Coronary artery (tissue), 2 donors: ENCODE data around the gene PRKCZ.

ENCODE experiments used
- DNase-seq: peaks from one replicate; pipeline ENCODE4 v3.0.0-alpha.2; 2017; ENCODE audit warnings: low spot score
- H3K27ac ChIP-seq, 2 donors: fragments of 200-600 bp; sonication (generic); one replicate each; pipeline ENCODE4 v1.5.1; 2016 to 2019
- H3K4me3 ChIP-seq: fragments of 200-600 bp; sonication (generic); 2 replicates; pipeline ENCODE4 v1.5.1; 2016; ENCODE audit warnings: mild to moderate bottlenecking, moderate library complexity
- TF ChIP-seq, protein P1 (sequence below): fragments of 200-600 bp; sonication (generic); IDR thresholded peaks from one replicate; pipeline ENCODE4 v1.5.1; 2019; ENCODE audit warnings: antibody characterized with exemption

The PRKCZ gene

DNA sequence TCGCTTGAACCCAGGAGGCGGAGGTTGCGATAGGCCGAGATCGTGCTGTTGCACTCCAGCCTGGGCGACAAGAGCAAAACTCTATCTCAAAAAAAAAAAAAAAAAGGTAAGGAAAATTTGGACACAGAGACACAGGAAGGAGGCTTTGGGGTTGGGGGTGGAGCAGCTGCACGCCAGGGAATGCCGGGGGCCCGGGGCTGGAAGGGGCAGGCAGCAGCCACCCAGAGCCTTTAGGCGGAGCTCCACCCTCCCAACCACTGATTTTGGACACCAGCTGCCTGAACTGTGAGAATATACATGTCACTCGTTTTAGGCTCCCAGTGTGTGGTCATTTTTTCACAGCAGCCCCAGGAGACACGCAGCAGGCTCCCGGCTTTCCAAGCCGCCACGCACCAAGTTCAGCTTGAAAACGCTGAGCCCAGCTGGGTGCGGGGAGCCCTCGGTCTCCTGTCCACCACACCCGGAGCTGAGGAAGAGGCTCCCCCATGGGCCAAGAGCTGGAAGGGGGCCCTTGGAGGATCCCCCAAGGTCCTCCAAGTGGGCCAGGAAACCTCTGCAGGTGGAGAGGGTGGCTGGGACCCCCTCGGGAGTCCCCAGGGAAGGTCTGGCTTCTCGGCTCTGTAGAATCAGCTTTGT, 150.2 kb downstream of the PRKCZ start:
- H3K4me3 ChIP-seq: peak overlapping the region; percentile 72
- no peak for DNase-seq
- no peak overlapping the region for H3K27ac ChIP-seq
- TF ChIP-seq, protein P1, sequence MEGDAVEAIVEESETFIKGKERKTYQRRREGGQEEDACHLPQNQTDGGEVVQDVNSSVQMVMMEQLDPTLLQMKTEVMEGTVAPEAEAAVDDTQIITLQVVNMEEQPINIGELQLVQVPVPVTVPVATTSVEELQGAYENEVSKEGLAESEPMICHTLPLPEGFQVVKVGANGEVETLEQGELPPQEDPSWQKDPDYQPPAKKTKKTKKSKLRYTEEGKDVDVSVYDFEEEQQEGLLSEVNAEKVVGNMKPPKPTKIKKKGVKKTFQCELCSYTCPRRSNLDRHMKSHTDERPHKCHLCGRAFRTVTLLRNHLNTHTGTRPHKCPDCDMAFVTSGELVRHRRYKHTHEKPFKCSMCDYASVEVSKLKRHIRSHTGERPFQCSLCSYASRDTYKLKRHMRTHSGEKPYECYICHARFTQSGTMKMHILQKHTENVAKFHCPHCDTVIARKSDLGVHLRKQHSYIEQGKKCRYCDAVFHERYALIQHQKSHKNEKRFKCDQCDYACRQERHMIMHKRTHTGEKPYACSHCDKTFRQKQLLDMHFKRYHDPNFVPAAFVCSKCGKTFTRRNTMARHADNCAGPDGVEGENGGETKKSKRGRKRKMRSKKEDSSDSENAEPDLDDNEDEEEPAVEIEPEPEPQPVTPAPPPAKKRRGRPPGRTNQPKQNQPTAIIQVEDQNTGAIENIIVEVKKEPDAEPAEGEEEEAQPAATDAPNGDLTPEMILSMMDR: no peak

DNA sequence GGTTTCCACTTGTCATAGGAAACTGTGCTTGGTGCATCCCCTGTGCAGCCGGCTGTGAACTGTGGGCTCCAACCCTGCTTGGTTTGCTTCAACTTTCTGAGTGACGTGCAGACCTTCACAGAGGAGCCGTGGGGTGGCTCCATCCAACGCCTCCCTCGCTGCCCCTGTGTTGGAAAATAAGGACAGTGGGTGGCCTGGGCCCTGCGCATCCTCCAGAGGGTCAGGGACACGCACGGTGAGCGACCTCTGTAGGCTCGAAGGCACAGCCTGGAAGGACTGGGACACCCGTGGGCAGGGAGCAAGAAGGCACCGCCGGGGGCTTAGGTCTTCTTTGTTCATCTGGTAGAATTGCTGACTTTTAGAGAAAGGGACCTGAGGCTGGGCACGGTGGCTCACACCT, 150.9 kb downstream of the PRKCZ start:
- H3K4me3 ChIP-seq: no peak overlapping the region
- DNase-seq: no peak
- TF ChIP-seq, protein P1: no peak
- no peak overlapping the region for H3K27ac ChIP-seq

DNA sequence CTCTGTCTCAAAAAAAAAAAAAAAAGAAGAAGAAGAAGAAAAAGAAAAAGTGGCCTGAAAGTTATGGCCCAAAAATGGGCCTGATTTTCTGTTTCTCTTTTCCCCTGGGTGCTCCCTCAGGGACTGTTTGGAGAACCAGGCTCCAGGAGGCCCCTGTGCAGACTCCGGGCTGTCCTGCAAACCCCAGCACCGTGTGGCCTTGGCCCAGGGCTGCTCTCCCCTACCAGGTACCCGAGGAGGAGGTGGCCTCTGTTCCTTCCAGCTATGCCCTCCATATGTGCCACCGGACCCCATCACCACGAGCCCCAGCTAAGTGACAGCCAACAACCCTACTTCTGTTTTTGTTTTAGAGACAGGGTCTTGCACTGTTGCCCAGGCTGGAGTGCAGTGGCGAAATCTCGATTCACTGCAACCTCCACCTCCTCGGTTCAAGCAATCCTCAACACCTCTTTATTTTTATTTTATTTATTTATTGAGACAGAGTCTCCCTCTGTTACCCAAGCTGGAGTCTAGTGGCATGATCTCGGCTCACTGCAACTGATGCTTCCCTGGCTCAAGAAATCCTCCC, 151.9 kb downstream of the PRKCZ start:
- TF ChIP-seq, protein P1: no peak
- Histone ChIP-seq H3K4me3 (no peak overlapping the region), H3K27ac (no peak overlapping the region)
- no peak for DNase-seq

DNA sequence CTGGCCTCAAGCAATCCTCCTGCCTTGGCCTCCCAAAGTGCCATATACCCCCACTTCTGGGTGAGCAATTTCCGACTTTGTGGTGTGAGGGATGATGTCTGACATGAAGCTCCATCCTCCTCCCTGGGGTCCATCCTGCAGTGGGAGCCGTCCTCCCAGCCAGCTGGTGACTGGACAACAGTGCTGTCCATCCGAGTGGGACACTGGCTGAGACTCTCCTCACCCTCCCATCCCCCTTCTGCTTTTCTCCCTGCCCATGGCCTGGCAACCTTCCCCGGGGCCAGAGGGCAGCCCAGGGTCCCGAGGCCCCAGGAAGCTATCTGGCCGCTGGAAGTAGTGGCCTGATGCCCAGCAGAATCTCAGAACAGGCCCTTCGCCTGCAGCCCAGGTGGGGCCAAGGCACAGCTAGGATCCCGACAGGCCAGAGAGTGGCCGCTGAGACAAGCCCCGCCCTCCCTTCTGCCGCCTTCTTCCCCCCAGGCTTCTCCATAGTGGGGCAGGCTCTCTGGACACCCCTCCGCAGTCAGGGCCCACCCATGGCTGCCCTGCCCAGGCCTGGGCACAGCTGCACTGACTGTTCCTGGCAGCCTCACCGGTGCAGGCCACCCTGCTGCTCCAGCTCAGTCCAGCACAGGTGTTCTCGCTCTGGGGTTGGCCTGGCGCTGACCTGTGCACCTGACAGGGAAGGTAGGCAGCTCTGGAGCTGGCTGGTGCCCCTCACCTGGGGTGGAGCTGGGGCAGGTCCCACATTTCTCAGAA, 152.8 kb downstream of the PRKCZ start:
- Histone ChIP-seq H3K4me3 (no peak overlapping the region), H3K27ac (peak overlapping the region in 1 of 2 donors; percentile 99)
- DNase-seq: peak; percentile 77
- TF ChIP-seq, protein P1: no peak

DNA sequence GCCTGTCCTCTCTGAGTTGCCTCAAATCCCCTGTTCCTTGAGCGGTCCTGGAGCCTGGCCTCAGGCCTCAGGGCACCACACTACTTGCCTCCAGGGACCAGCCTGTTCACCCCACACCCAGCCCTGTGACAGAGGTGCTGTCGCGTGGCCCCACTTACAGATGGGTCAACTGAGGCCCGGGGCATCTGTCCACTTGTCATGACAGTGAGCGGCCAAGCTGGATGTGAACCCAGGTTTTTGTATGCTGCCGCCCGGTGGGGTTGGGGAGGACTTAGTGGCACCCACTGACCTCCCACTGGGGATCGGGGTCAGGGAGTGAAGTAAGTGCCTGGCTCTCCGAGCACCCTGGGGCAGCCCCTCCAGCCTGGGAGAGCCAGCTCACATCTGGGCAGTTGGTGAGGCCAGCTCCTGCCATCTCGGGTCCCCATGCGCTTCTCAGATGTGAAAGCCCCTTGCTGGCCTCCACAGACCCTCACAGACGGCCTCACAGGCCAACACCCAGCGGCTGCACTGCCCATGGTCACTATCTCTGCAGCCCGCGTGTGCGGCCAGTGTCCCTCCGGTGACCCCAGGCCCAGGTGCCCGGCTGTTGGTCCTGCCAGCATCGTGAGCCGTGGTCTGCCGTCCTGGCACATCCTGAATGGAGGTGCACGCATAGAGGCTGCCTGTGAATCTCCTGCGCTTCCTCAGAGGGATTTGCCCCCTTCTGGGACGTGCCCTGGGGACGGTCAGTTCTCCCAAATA, 153.6 kb downstream of the PRKCZ start:
- TF ChIP-seq, protein P1: no peak
- peak; percentile 80 for DNase-seq
- peak overlapping the region; percentile 81 for H3K4me3 ChIP-seq
- H3K27ac ChIP-seq: peak overlapping the region; percentile 85 to 99

DNA sequence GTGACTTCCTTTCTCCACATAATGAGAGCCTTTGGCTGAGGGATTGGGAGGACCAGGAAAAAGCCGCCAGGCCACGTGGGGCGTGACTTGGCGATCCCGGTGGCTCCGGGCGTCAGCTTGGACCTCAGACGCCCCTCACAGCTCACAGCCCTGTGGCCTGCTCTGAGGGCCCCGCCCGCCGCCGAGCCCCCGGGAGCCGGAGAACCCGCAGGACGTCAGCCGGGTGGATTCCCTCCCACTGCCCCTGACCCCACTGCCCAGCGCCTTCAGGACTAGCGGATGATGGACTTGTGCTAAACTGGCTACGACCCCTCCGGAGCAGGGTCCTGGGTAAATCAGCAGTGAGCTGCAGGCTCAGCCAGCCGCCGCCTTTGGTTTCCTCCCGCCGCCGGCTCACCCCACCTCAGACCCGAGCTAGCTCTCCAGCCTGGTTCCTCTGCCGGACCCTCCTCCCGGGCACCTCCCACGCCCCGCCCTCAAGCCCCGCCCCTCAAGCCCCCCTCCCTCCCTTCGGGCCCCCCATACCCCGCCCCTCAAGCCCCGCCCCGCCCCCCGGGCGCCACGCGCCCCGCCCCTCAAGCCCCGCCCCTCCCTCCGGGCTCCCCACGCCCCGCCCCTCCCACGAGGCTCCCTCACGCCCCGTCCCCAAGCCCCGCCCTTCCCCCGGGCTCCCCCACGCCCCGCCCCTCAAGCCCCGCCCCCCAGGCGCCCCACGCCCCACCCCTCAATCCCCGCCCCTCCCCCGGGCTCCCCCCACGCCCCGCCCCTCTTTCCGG, 154.4 kb downstream of the PRKCZ start:
- peak overlapping the region; percentile 81 for H3K4me3 ChIP-seq
- TF ChIP-seq, protein P1: no peak
- H3K27ac ChIP-seq: peak overlapping the region; percentile 85 to 99
- DNase-seq: peak; percentile 94
